Measurements from ENCODE around the gene CCDC184.

DNA sequence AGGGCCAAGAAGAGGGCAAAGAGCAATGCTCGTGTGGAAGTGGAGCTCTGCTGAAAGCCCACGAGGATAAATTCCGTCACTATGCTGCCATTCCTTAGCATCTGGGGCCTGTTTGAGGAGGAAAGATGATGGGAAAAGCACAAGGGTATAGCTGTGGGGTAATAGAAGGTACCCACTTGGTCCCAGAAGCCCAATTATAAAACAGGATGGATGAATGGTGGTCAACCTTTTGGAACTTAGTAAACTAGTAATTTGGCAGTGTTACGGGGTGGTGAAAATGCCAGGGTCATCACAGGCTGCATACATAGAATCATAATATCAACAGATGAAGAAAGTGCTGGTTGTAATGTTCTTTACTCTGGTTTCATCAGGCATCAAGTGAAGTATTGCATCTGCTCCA lies 19.7 kb downstream of the CCDC184 start, which contains the start of gene OR10AD1:
- TF ChIP-seq, protein P1, sequence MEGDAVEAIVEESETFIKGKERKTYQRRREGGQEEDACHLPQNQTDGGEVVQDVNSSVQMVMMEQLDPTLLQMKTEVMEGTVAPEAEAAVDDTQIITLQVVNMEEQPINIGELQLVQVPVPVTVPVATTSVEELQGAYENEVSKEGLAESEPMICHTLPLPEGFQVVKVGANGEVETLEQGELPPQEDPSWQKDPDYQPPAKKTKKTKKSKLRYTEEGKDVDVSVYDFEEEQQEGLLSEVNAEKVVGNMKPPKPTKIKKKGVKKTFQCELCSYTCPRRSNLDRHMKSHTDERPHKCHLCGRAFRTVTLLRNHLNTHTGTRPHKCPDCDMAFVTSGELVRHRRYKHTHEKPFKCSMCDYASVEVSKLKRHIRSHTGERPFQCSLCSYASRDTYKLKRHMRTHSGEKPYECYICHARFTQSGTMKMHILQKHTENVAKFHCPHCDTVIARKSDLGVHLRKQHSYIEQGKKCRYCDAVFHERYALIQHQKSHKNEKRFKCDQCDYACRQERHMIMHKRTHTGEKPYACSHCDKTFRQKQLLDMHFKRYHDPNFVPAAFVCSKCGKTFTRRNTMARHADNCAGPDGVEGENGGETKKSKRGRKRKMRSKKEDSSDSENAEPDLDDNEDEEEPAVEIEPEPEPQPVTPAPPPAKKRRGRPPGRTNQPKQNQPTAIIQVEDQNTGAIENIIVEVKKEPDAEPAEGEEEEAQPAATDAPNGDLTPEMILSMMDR (optimal IDR thresholded peaks at IDR 0.05 in 1 of 3, IDR thresholded peaks at IDR 0.05 in 1 of 3, conservative IDR thresholded peaks at IDR 0.05 in 1 of 3; ENCODE audit: extremely low read depth in 1 of 3, insufficient read depth in 2 of 3, low read length in 3 of 3), result no peak
- no peak for TF ChIP-seq EZH2 (IDR thresholded peaks at IDR 0.05; ENCODE audit: low read length)
